Loucy (cell line): ENCODE data around the gene UBTD2.

Experiments used
- CTCF ChIP-seq: fragments of 200-600 bp; sonication (generic); conservative IDR thresholded peaks from 2 replicates; pipeline ENCODE4 v1.5.1; 2014; ENCODE audit warnings: mild to moderate bottlenecking, antibody characterized with exemption, low read length
- EZH2phosphoT487 ChIP-seq: fragments of 200-600 bp; IDR thresholded peaks from 2 replicates; pipeline ENCODE4 v1.6.1; 2018; ENCODE audit warnings: antibody characterized with exemption, mild to moderate bottlenecking, moderate library complexity, borderline replicate concordance

DNA sequence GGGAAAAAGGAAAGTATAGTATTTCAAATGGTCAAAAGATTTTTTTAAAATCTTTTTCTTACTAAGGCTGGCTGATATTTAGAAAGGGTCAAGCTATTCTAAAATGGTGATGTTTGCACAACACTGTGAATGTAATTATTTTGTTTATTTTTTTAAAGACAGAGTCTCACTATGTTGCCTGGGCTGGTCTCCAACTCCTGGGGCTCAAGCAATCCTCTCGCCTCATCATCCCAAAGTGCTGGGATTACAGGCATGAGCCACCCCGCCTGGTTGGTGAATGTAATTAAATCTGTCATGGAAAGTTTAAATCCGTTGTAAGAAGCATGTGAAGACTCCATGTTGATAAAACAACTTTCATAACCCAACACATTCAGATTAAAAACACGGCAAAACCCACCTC is 2.6 kb downstream of the UBTD2 start:
- TF ChIP-seq CTCF, result no peak
- no peak for TF ChIP-seq EZH2phosphoT487
